Fibroblast of villous mesenchyme (primary cell): ENCODE data around the gene KCNE4. TPM values are rescaled to one million over a fixed set of nuclear protein-coding genes. Genes with fewer than 3 reads are reported as not detected.

Source experiments
- DNase-seq: peaks from one replicate; pipeline ENCODE4 v3.0.0-alpha.2; 2010; ENCODE audit warnings: low read depth
- H3K4me3 ChIP-seq: 2 replicates; pipeline ENCODE4 v1.5.1; 2011; ENCODE audit warnings: low read depth, mild to moderate bottlenecking, low read length
- total RNA-seq: library from RNA; depleted of rRNA; stranded (reverse); fragments of >200 nt; gene quantifications from 2 replicates; pipeline ENCODE4 v1.2.3, GENCODE V29; 2012
- TF ChIP-seq, protein P1 (sequence below): IDR thresholded peaks from 2 replicates; pipeline ENCODE4 v1.5.1; 2012; ENCODE audit warnings: low read depth, mild to moderate bottlenecking, low read length; ENCODE audit not compliant: insufficient read depth

The KCNE4 gene
- total RNA-seq, 1 donor, result 13.4 TPM

DNA sequence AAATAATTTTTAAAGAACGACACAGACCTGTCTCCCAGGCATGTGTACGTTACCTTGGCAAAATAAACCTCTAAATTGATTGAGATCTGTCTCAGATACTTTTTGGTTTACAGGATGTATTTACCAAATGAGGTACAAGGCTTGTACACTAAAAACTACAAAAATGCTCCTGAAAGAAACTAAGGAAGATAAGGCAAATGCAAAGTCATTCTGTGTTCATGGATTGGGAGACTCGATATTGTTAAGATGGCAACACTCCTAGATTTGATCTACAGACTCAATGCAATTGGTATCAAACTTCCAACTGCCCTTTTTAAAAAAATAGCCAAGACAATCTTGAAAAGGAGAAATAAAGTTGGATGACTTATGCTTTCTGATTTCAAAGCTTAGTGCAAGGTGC lies 11.5 kb upstream of the KCNE4 start:
- DNase-seq, result no peak
- H3K4me3 ChIP-seq, result no peak overlapping the region
- TF ChIP-seq, protein P1, sequence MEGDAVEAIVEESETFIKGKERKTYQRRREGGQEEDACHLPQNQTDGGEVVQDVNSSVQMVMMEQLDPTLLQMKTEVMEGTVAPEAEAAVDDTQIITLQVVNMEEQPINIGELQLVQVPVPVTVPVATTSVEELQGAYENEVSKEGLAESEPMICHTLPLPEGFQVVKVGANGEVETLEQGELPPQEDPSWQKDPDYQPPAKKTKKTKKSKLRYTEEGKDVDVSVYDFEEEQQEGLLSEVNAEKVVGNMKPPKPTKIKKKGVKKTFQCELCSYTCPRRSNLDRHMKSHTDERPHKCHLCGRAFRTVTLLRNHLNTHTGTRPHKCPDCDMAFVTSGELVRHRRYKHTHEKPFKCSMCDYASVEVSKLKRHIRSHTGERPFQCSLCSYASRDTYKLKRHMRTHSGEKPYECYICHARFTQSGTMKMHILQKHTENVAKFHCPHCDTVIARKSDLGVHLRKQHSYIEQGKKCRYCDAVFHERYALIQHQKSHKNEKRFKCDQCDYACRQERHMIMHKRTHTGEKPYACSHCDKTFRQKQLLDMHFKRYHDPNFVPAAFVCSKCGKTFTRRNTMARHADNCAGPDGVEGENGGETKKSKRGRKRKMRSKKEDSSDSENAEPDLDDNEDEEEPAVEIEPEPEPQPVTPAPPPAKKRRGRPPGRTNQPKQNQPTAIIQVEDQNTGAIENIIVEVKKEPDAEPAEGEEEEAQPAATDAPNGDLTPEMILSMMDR, result no peak

DNA sequence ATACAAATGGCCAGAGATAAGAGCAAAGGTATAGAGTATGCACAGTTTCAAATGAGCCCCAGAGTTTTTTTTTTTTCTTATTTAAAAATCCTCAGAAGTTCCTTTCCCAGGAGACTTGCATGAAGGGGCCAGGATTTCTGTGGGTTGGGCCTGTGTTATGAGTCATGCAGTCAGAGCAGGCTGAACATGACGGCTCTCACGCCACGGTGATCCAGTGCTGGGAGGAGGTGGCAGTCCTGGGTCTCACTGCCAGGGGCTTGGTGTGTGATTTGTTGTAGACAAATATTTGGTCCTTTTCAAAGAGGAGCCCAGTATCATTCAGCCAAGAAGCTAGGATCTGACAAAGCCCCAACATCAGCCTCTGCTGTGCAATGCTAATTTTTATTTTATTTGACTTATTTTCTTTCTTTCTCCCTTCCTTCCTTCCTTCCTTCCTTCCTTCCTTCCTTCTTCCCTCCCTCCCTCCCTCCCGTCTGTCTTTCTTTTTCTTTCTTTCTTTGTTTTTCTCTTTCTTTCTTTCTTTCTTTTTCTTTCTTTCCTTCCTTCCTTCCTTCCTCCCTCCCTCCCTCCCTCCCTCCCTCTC lies 10.4 kb upstream of the KCNE4 start:
- TF ChIP-seq, protein P1, result no peak
- DNase-seq, result peak; percentile 97
- H3K4me3 ChIP-seq, result no peak overlapping the region

DNA sequence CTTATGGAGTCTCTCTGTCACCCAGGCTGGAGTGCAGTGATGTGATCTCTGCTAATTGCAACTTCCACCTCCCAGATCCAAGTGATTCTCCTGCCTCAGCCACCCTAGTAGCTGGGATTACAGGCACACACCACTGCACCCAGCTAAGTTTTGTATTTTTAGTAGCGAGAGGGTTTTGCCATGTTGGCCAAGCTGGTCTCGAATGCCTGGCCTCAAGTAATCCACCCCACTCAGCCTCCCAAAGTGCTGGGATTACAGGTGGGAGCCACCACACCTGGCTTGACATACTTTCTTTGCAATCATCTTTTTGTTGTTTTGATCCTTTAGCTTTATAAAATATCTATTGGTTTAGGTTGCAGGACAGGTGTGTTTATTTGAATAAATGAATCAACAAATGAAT lies 9.7 kb upstream of the KCNE4 start:
- DNase-seq, result no peak

DNA sequence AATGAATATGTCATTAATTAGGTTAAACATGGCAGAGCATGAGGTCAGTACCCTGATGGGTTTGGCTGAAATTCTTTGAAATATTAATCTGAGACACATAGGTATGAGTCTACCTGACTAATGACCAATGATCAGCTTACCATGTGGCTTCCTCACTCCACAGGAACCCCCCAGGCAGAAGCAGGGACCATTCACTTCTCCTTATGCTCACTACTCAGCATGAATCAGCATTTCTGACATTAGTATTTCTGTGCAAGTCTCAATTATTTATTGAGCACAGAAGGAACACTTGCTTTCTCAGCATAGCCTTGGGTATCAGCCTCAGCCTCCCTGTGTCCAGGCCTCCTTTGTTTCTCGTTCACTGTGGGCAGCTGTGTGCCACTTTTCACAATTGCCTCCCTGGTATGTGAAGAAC lies 9.3 kb upstream of the KCNE4 start:
- TF ChIP-seq, protein P1, result no peak
- peak; percentile 44 for DNase-seq
- no peak overlapping the region for H3K4me3 ChIP-seq

More for the DNA sequence above, 9.7 kb upstream of the KCNE4 start:
- TF ChIP-seq, protein P1, result no peak
- no peak overlapping the region for H3K4me3 ChIP-seq

DNA sequence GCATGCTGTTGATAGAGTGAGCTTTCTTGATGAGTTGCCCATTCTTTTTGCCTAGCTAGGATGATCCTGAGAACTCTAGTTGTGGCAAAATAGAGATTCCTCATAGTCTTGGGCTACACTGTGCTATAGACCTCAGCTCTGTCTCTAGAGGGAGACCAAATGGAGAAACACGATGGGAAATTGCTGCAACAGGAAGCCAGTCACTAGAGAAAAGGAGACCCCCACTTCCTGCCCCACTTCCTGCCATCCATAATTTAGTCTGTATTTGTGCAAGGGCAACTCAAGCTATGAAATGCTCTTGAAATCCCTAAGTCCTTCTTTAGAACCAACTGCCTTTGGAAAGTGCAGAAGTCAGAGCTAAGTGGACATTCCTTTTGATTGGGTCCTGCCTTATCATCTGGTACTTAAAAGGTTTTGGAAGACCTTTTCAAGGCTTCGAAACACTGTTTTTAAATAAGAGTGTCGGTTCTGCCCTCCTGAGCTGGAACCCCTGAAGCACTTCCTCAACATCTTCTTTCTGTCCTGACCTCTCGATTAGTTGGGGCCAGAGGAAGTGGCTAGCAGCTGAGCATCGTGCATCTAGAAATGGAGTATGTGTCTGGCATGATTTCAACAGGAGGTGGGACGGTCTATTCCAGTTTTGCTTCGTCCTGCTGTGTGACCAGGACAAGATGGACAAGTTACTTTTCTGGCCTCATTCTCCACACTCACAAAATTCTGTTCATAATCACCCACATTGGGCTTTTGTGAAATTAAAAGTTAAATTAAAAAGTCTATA lies 8.6 kb upstream of the KCNE4 start:
- H3K4me3 ChIP-seq, result no peak overlapping the region
- TF ChIP-seq, protein P1, result no peak
- no peak for DNase-seq

DNA sequence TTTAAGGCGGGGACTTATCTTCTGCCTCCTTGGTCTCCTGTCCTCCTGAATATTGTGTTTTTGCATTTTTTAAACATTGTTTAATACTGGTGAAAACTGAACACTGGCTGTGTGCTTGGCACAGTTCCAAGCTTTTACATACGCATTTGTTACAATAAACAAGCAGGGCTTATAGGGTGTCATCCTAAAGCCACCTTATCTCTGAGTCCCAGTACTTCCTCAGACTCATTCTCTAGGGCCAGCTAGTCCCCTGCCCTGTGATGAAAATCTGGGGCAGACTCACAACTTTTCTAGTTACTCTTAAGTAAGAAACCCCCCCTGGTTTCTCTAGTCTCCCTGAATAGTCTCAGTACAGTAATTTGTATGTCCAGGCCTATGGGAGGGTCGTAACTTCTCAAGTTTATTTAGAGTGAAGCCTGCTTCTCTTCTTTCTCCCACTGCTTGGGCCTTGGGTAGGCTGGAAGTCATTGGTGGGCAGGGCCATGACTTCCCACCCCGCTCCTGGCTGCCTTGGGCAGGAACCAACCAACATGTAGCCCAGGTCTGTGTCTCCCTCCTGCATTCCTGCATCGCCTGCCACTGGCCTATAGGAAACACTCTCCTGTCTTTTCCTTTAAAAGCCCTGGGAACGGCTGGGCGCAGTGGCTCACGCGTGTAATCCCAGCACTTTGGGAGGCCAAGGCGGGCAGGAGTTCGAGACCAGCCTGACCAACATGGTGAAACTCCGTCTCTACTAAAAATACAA lies 7.7 kb upstream of the KCNE4 start:
- DNase-seq, result peak; percentile 63

More for the DNA sequence above, 7.7 kb upstream of the KCNE4 start:
- TF ChIP-seq, protein P1, result no peak
- H3K4me3 ChIP-seq, result no peak overlapping the region
